Neutrophil (primary cell): ENCODE data around the gene HIPK2.
"Not testable (repeated sequence)": the region's sequence is repeated elsewhere in the genome, so short reads cannot be mapped to it uniquely, and the experiment has no call there.

Experiments used
- H3K27ac ChIP-seq: fragments of 200-600 bp; sonication (generic); 2 replicates; pipeline ENCODE4 v1.5.1; 2016; ENCODE audit warnings: mild to moderate bottlenecking, moderate library complexity
- H3K27me3 ChIP-seq: fragments of 200-600 bp; sonication (generic); 2 replicates; pipeline ENCODE4 v1.6.0; 2016; ENCODE audit warnings: mild to moderate bottlenecking
- H3K36me3 ChIP-seq: fragments of 200-600 bp; sonication (generic); 2 replicates; pipeline ENCODE4 v1.5.1; 2017
- H3K4me1 ChIP-seq, 2 experiments: fragments of 200-600 bp in 1 of 2; sonication (generic) in 1 of 2; 1 replicate in 1 of 2; 2 replicates in 1 of 2; pipeline versions ENCODE4 v1.5.1 to v1.6.1; 2013 to 2016; ENCODE audit warnings: low read depth in 1 of 2, low read length in 1 of 2, mild to moderate bottlenecking in 1 of 2, moderate library complexity in 1 of 2; ENCODE audit not compliant: control insufficient read depth in 1 of 2, insufficient read depth in 1 of 2
- H3K4me3 ChIP-seq, 2 experiments: fragments of 200-600 bp in 1 of 2; sonication (generic) in 1 of 2; 1 replicate in 1 of 2; 2 replicates in 1 of 2; pipeline ENCODE4 v1.5.1; 2013 to 2016; ENCODE audit warnings: low read depth in 1 of 2, low read length in 1 of 2, mild to moderate bottlenecking in 1 of 2, moderate library complexity in 1 of 2
- H3K9me3 ChIP-seq: fragments of 200-600 bp; sonication (generic); 2 replicates; pipeline ENCODE4 v1.5.1; 2016
- CTCF ChIP-seq: fragments of 200-600 bp; sonication (generic); IDR thresholded peaks from 2 replicates; pipeline ENCODE4 v1.5.1; 2016; ENCODE audit warnings: antibody characterized with exemption

The HIPK2 gene

GRCh38 chr7:139674341-139674740, 103.5 kb downstream of the HIPK2 start:
- TF ChIP-seq CTCF = no peak
- Histone ChIP-seq H3K9me3 (no peaks in the 10 kb centered on the region), H3K4me3 (no peak overlapping the region), H3K27ac (no peak overlapping the region), H3K27me3 (no peaks in the 10 kb centered on the region), H3K4me1 (no peaks in the 10 kb centered on the region), H3K36me3 (peaks cover 24% of the 10 kb centered on the region)

- H3K27ac ChIP-seq = no peak overlapping the region
- H3K4me1 ChIP-seq = no peaks in the 10 kb centered on the region
- H3K27me3 ChIP-seq = no peaks in the 10 kb centered on the region
- peaks cover 24% of the 10 kb centered on the region for H3K36me3 ChIP-seq
- no peak for TF ChIP-seq CTCF
- H3K9me3 ChIP-seq = no peaks in the 10 kb centered on the region
- H3K4me3 ChIP-seq = no peak overlapping the region
Measured at GRCh38 chr7:139673762-139674161, 104.0 kb downstream of the HIPK2 start.

- Histone ChIP-seq H3K27me3 (no peaks in the 10 kb centered on the region), H3K9me3 (no peaks in the 10 kb centered on the region), H3K4me1 (no peaks in the 10 kb centered on the region), H3K4me3 (no peak overlapping the region), H3K36me3 (peaks cover 24% of the 10 kb centered on the region), H3K27ac (no peak overlapping the region)
- TF ChIP-seq CTCF = no peak
Measured at GRCh38 chr7:139673230-139673629, 104.6 kb downstream of the HIPK2 start.

- TF ChIP-seq CTCF = no peak
- Histone ChIP-seq H3K4me1 (no peaks in the 10 kb centered on the region), H3K27me3 (no peaks in the 10 kb centered on the region), H3K36me3 (peaks cover 24% of the 10 kb centered on the region), H3K4me3 (no peak overlapping the region), H3K9me3 (no peaks in the 10 kb centered on the region), H3K27ac (no peak overlapping the region)
Measured at GRCh38 chr7:139671967-139672366, 105.8 kb downstream of the HIPK2 start.

- H3K27me3 ChIP-seq, H3K9me3 ChIP-seq, H3K4me1 ChIP-seq, H3K27ac ChIP-seq, H3K4me3 ChIP-seq: not testable (repeated sequence)
- peaks cover 29% of the 10 kb centered on the region for H3K36me3 ChIP-seq
Measured at GRCh38 chr7:139670662-139671061, 107.1 kb downstream of the HIPK2 start.

- Histone ChIP-seq H3K27me3 (no peaks in the 10 kb centered on the region), H3K27ac (no peak overlapping the region), H3K36me3 (peaks cover 16% of the 10 kb centered on the region), H3K9me3 (no peaks in the 10 kb centered on the region), H3K4me1 (no peaks in the 10 kb centered on the region), H3K4me3 (no peak overlapping the region)
- no peak for TF ChIP-seq CTCF
Measured at GRCh38 chr7:139669106-139670061, 108.4 kb downstream of the HIPK2 start.
